Lower leg skin (tissue), 3 donors: ENCODE data around the gene FNDC3A.

Experiments used
- POLR2A ChIP-seq, 2 donors: fragments of 450-650 bp; IDR thresholded peaks; one replicate each; pipeline ENCODE4 v1.6.1; 2016 to 2017; ENCODE audit warnings: antibody characterized with exemption in 2 of 2, mild to moderate bottlenecking in 1 of 2, moderate library complexity in 1 of 2
- TF ChIP-seq, protein P1 (sequence below), 3 donors: fragments of 450-650 bp; IDR thresholded peaks; one replicate each; pipeline ENCODE4 v1.5.1; 2016; ENCODE audit warnings: antibody characterized with exemption in 3 of 3, mild to moderate bottlenecking in 3 of 3, moderate library complexity in 2 of 3

DNA sequence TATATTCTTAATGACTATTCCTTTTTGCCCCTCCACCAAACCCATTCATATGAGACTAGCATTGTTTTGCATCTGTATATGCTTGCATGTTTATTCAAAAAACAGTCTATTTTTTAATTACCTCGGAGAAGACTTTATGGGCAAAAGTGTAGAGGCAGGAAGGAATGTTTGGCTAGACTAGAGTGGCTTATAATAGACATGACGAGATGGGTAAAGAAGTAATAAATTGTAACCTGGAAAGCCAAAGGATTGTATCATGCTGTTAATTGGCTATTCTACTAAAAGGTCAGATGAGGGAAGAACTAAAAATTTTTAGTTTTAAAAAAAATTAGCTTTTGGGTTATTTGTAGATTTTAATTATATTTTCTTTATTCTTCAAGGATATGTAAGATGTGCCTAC lies 91.1 kb downstream of the FNDC3A start:
- TF ChIP-seq POLR2A (IDR thresholded peaks at IDR 0.05): no peak
- TF ChIP-seq, protein P1, sequence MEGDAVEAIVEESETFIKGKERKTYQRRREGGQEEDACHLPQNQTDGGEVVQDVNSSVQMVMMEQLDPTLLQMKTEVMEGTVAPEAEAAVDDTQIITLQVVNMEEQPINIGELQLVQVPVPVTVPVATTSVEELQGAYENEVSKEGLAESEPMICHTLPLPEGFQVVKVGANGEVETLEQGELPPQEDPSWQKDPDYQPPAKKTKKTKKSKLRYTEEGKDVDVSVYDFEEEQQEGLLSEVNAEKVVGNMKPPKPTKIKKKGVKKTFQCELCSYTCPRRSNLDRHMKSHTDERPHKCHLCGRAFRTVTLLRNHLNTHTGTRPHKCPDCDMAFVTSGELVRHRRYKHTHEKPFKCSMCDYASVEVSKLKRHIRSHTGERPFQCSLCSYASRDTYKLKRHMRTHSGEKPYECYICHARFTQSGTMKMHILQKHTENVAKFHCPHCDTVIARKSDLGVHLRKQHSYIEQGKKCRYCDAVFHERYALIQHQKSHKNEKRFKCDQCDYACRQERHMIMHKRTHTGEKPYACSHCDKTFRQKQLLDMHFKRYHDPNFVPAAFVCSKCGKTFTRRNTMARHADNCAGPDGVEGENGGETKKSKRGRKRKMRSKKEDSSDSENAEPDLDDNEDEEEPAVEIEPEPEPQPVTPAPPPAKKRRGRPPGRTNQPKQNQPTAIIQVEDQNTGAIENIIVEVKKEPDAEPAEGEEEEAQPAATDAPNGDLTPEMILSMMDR (IDR thresholded peaks at IDR 0.05): no peak
